GM19468 (cell line): ENCODE data around the gene GALNT14.

ENCODE experiments used
- ATAC-seq: cut with Tn5 transposase; IDR thresholded peaks from one replicate; pipeline ENCODE4 v1.9.1; 2021; ENCODE audit warnings: mild to moderate bottlenecking, moderate library complexity, moderate number of reproducible peaks; ENCODE audit not compliant: unreplicated experiment; ENCODE audit errors: extremely low read depth

Gene GALNT14

DNA sequence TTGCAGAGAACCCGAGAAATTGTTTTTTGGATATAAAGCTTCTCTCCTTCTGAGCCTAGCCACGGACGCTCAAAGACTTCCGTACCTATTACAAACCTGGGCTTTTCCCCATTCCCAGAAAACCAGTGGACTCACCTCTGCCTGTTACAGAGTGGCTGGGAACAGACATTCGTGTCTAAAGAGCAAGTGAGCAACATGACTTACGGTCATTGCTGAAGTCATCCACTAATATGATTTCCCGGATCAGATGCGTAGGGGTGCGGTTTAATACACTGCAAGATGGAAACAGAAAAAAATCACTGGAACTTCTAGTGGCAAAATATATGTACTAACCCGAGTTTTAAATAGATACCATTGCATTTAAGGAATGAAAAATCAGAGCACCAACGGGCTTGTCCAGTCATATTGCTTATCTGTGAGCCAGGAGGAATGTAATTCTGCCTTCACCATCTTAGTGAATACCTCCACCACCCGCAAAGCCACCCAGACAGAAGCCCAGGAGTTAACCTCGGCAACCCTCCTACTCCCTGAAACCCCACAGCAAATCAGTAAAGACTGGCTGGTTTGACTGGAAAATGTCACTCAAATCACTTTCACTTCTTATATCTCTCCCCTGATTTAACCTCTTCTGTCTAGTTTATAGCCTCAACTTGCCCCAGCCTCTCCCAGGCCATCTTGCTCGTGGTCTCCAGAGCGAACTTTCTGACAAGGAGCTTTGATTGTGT is 179.9 kb downstream of the GALNT14 start:
- ATAC-seq, result no peak

GRCh38 chr2:30957591-30957990 is 180.6 kb downstream of the GALNT14 start:
- no peak for ATAC-seq

DNA sequence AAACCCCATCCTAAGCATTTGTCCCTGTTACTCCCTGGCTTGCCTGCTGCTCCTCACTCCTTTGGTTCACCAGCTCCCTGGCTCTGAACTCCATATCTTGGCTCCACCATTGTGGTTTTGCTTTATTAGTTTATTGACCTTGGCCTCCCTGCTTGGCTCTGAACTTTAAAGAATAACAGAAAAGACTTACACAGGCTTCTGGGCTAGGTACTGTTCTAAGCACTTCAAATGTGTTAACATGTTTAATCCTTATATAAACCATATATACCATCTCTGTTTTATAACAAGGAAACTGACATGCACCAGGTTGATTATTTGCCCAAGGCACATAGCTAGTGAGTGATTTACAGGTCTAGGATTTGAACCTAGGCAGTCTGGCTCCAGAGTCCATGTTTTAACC is 181.2 kb downstream of the GALNT14 start:
- ATAC-seq, result no peak

GRCh38 chr2:30955516-30956132 is 182.6 kb downstream of the GALNT14 start:
- no peak for ATAC-seq

DNA sequence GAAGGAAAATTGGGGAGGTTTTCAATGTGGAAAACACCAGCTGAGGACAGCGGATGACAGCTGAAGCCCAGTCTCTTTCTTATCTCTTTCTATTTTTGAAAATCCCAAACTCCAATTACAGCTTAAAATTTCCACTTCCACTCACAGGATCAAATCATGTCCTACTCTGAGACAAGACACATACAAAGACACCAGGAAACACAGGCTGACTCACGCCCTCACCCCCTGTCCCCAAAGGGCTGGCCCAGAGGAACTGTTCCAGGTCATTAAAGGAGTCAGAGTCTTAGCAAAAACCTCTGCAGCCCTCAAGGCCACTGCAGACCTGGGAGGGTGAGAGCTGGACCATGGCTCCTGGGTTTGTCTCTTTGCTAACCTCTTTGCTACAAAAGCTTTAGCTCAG is 187.9 kb downstream of the GALNT14 start:
- ATAC-seq, result no peak

GRCh38 chr2:30949435-30949834 is 188.8 kb downstream of the GALNT14 start:
- no peak for ATAC-seq

- no peak for ATAC-seq
Measured at GRCh38 chr2:30948857-30949256, 189.4 kb downstream of the GALNT14 start.

GRCh38 chr2:30948130-30948529 is 190.1 kb downstream of the GALNT14 start:
- no peak for ATAC-seq

DNA sequence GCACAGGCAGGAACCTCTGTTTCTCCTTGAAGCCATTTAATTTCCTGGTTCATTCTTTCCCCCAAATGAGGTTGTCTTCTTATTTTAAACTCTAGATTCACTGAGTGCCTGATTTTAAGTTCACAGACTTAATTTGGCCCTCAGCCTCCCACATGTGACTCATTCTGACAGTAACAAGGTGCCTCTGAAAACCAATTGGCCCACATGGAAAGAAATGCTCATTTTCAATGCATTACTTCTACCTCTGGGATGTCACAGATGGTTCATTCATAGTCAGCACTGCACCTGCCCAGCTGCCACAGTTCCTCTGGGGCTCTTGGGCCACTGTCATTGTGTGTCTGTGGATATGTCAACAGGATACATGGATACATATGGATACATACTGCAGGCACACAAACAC is 190.6 kb downstream of the GALNT14 start:
- no peak for ATAC-seq

DNA sequence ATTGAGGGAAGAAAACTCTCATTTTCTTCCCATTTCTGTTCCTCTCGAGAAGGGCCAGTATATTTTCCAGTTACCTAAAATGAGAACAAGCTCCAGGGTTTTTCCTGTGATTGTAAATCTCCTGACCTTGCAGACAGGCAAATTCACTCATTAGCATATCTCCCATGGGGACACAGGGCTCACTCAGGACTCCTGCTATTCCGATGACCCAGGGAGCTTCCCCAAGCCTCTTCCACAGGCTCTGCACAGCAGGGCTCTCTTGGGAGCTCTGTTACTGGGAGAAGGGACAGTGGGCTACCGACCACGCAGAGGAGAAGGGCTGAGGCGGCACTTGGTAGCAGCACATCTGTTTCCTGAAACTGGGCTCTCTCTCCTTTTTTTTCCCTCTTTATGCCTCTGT is 195.8 kb downstream of the GALNT14 start:
- no peak for ATAC-seq

GRCh38 chr2:30940839-30941238 is 197.4 kb downstream of the GALNT14 start:
- no peak for ATAC-seq

DNA sequence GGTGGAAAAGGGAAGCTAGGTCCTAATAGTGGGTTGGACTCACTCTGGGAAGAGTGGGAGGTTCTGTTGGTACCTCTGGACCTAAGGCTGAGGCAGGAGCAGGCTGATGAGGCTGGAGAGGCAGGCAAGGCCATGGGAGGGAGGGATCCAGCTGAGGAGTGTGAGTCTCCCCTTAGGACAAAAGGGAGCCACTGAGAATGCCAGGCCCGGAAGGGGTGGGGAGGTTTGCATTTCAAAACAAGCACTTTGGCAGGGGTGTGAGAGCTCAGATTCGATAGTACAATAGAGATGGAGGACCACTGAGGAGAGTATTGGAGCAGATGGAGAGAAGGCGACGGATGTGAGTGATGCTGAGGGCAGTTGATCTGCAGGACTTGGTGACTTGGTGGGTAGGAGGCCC is 198.9 kb downstream of the GALNT14 start:
- no peak for ATAC-seq

DNA sequence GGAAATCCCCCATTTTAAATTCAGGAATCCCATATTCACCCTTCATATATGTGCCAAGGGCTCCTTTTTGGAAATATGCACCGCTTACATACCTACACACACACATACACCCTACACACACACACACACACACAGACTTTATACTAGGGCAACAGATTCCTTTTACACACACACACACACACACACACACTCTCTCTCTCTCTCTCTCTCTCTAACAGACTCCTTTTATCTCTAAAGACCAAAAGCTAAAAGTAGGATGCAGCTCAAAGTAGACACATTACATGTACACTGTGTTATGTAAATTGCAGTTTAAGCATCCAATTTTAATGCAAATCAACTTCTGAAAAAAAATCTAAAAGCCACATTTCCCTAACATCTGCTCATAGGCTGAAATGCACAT is 200.0 kb downstream of the GALNT14 start:
- ATAC-seq, result no peak

GRCh38 chr2:30936977-30937376 is 201.3 kb downstream of the GALNT14 start:
- ATAC-seq, result no peak

- ATAC-seq, result no peak
Measured at GRCh38 chr2:30935795-30936194, 202.4 kb downstream of the GALNT14 start.

DNA sequence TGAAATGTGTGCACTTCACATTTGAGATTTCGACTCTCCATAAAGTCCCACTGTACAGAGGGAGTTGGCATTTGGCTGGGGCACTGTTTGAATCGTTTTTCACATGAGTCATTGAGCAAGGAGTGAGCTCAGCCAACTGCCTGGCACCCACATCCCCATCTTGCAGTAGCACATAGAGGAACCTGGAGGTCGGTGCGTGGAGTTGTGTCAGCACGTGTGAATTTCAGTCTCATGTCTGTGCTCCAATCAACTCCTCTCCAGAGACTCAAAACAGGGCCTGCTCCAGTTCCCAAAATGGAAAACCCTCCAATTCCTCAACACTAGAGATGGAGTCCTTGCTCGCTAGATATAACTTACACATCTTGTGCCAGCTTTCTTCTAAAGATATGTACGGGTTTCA is 204.2 kb downstream of the GALNT14 start:
- ATAC-seq, result no peak

GRCh38 chr2:30933496-30933895 is 204.7 kb downstream of the GALNT14 start:
- ATAC-seq, result no peak

GRCh38 chr2:30932870-30933269 is 205.4 kb downstream of the GALNT14 start:
- no peak for ATAC-seq

GRCh38 chr2:30931841-30932407 is 206.3 kb downstream of the GALNT14 start:
- ATAC-seq, result no peak

DNA sequence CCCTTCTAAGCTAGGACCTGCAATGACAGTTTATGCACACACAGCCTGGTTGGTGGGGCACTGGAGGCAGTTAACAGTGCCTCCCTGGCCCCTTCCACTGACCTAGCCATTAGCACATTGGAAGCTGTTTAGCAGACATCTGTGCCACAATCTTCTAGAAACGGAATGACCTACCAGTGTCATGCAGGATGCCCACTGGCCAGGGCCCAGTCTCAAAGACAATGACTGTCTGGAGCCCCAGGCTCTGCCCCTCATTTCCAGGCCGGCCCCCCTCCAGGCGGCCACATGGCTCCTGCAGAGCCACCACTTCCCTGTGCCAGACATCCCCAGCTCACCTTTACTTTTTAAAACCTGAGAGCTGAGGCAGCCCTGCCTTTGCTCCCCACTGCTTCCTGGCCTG is 207.5 kb downstream of the GALNT14 start:
- no peak for ATAC-seq

DNA sequence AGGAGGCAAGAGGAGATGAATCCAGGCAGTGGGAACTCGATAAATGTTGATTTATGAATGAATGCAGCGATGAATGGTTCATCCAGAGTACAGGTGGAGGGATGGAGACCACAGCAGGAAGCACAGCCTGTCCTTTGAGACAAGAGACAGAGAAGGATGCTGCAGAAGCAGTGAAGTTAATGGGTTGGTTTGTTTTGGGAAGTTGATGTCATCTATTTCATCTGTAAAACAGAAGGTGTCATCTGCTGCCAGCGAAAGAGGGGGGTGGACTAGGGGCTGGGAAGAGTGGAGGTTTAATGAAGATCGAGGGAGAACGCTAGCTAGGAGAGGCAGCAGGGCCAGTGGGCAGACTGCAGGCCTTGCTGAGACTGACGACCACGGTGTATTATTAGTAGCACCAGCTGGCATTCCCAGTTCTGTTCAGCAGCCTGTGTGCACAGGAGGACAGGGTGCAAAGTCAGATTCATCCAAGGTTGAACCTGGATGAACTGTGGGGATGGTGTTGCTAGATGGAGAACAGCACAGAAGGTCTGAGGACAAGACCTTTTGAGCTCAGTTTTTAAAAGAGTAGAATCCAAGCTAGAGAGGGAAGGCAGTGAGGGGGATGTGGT is 210.7 kb downstream of the GALNT14 start:
- ATAC-seq, result no peak
